Psoas muscle (tissue), 8 donors: ENCODE data around the gene INAFM1. TPM values are rescaled to one million over a fixed set of nuclear protein-coding genes. Genes with fewer than 3 reads are reported as not detected.
"Not testable (repeated sequence)": the region's sequence is repeated elsewhere in the genome, so short reads cannot be mapped to it uniquely, and the experiment has no call there.

Source experiments
- ATAC-seq, 4 donors: fragments of 200-7000 bp; cut with Tn5 transposase; one replicate each; pipeline ENCODE4 v1.9.1; 2020; ENCODE audit warnings: moderate library complexity in 3 of 4, mild to moderate bottlenecking in 2 of 4
- DNase-seq, 2 donors: peaks; one replicate each; pipeline ENCODE4 v3.0.0-alpha.2; 2020
- H3K27ac ChIP-seq: fragments of 200-600 bp; one replicate; pipeline ENCODE4 v1.8.0; 2022
- H3K27me3 ChIP-seq, 3 donors: fragments of 200-600 bp in 1 of 3; one replicate each; pipeline versions ENCODE4 v1.6.1 to v1.8.0; 2013 to 2022; ENCODE audit warnings: low read length in 2 of 3, mild to moderate bottlenecking in 2 of 3, moderate library complexity in 1 of 3; ENCODE audit not compliant: insufficient read depth in 3 of 3
- H3K36me3 ChIP-seq, 2 donors: fragments of 200-600 bp in 1 of 2; one replicate each; pipeline versions ENCODE4 v1.6.1 to v1.8.0; 2013 to 2022; ENCODE audit warnings: low read depth in 1 of 2, mild to moderate bottlenecking in 1 of 2, moderate library complexity in 1 of 2; ENCODE audit not compliant: insufficient read depth in 1 of 2
- H3K4me1 ChIP-seq: fragments of 200-600 bp; one replicate; pipeline ENCODE4 v1.8.0; 2022
- H3K4me3 ChIP-seq: fragments of 200-600 bp; one replicate; pipeline ENCODE4 v1.8.0; 2022; ENCODE audit warnings: mild to moderate bottlenecking
- H3K9me3 ChIP-seq: fragments of 200-600 bp; one replicate; pipeline ENCODE4 v1.8.0; 2022
- WGBS, 3 donors: extraction: QIAGEN DNeasy Blood & Tissue Kit; methylation state at CpG; one replicate each; pipeline versions ENCODE4 v1.1.6 to v1.1.7; 2013; 5-methylcytosine and 5-hydroxymethylcytosine counted together
- intact Hi-C, 2 donors: fragments of 100-400 bp; cut with DNase I; formaldehyde crosslinking; loops; one replicate each; pipeline versions ENCODE4 v1.11.0 to v1.14.2; 2022
- polyA plus RNA-seq, 3 donors: library from polyadenylated mRNA; stranded (reverse); fragments of 200-250 nt; gene quantifications; one replicate each; pipeline ENCODE4 v1.2.3, GENCODE V29; 2013
- total RNA-seq, 4 donors: library from RNA; stranded (reverse); fragmentation: NEBNext Ultra II Directional in 2 of 4; extraction: Animal tissue kit (Norgen Biotek cat#: 25700) in 2 of 4; gene quantifications; one replicate each; pipeline versions ENCODE4 v1.2.1 to v1.2.4, GENCODE V29; 2021 to 2023
- TF ChIP-seq, protein P1 (sequence below): fragments of 200-600 bp; IDR thresholded peaks from one replicate; pipeline ENCODE4 v1.8.0; 2022; ENCODE audit warnings: antibody characterized with exemption
- donor health status: healthy with polysubstance abuse.
- donor health status: DM: no; HTN: no; CAD: no; lungs with moderate emphysema.
- donor health status: Bipolar disorder and iron deficiency.
- donor health status: healthy.
- donor health status: DM: yes; HTN: yes; CAD: no.
- donor health status: DM: no; HTN: no; CAD: no.
- donor health status: DM: no; HTN: no; CAD: no.
- donor health status: DM: yes; HTN: yes; CAD: no.

Gene INAFM1
- total and polyA plus RNA-seq, 7 donors, result 3.6 to 21.2 (median 14.0) TPM

DNA sequence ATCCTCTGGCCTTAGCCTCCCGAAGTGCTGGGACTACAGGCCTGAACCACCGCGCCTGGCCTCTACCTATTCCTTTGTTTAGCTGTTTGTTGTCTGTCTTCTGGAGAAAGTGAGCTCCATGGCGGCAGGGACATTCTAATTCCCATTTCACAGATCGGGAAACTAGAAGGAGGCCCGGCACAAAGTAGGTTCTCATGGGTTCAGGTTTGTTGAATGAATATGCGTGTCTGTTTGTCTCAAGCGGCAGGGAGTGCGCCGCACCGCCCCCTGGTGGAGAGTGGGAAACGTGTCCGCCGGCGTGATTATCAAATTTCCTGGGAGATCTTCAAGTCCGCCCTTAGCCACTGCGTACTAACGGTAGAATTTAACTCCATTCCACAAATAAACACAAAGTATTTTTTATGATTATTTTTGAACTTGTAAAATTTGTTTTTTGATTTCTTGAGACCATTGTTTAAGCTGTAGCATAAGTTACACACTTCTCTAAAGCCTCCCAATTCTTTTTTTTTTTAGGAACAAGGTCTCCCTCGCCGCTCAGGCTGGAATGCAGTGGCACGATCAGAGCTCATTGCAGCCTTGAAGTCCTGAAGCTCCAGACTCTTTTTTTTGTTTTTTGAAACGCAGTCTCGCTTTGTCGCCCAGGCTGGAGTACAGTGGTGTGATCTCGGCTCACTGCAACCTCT, 27.2 kb upstream of the INAFM1 start:
- ATAC-seq, result peak in 2 of 4 donors; percentile 52 to 62
- intact Hi-C loops, result loop anchor here (1.0 to 10.0 kb wide), 3 partner anchors 37 to 233 kb away; partner anchors contain the start of gene NPAS1 (in 1 of the 2)

DNA sequence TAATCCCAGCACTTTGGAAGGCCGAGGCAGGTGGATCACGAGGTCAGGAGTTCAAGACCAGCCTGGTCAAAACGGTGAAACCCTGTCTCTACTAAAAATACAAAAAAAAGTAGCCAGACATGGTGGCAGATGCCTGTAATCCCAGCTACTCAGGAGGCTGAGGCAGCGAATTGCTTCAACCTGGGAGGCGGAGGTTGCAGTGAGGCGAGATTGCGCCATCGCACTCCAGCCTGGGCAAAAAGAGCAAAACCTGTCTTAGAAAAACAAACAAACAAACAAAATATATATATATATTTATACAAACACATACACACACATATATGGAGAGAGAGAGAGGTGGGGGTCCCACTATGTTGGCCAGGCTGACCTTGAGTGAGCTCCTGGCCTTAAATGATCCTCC, 21.7 kb upstream of the INAFM1 start:
- intact Hi-C loops, result loop anchor here in 1 of 2 donors (5.0 kb wide), 1 partner anchor 96 kb away; no protein-coding TSS in a partner anchor
- H3K4me3 ChIP-seq, H3K27me3 ChIP-seq, H3K36me3 ChIP-seq, DNase-seq, H3K9me3 ChIP-seq, ATAC-seq: not testable (repeated sequence)
- H3K27ac ChIP-seq, result peak overlapping the region; percentile 38
- H3K4me1 ChIP-seq, result peaks cover 19% of the 10 kb centered on the region
- WGBS, 3 donors, result 78 to 87% (median 81%) methylated on average over 8 of the region's 8 CpGs

More for the DNA sequence above, 27.2 kb upstream of the INAFM1 start:
- H3K27me3 ChIP-seq, result peaks cover 0 to 1% (median 0%) of the 10 kb centered on the region in 3 donors
- H3K4me3 ChIP-seq, result no peak overlapping the region
- TF ChIP-seq, protein P1, sequence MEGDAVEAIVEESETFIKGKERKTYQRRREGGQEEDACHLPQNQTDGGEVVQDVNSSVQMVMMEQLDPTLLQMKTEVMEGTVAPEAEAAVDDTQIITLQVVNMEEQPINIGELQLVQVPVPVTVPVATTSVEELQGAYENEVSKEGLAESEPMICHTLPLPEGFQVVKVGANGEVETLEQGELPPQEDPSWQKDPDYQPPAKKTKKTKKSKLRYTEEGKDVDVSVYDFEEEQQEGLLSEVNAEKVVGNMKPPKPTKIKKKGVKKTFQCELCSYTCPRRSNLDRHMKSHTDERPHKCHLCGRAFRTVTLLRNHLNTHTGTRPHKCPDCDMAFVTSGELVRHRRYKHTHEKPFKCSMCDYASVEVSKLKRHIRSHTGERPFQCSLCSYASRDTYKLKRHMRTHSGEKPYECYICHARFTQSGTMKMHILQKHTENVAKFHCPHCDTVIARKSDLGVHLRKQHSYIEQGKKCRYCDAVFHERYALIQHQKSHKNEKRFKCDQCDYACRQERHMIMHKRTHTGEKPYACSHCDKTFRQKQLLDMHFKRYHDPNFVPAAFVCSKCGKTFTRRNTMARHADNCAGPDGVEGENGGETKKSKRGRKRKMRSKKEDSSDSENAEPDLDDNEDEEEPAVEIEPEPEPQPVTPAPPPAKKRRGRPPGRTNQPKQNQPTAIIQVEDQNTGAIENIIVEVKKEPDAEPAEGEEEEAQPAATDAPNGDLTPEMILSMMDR, result peak; percentile 95
- peak; percentile 86 to 89 for DNase-seq
- H3K36me3 ChIP-seq, result no peaks in the 10 kb centered on the region
- 26 to 27% (median 27%) methylated on average over 25 of the region's 25 CpGs for WGBS, 3 donors
- H3K27ac ChIP-seq, result no peak overlapping the region
- H3K4me1 ChIP-seq, result peaks cover 7% of the 10 kb centered on the region
- H3K9me3 ChIP-seq, result no peaks in the 10 kb centered on the region

DNA sequence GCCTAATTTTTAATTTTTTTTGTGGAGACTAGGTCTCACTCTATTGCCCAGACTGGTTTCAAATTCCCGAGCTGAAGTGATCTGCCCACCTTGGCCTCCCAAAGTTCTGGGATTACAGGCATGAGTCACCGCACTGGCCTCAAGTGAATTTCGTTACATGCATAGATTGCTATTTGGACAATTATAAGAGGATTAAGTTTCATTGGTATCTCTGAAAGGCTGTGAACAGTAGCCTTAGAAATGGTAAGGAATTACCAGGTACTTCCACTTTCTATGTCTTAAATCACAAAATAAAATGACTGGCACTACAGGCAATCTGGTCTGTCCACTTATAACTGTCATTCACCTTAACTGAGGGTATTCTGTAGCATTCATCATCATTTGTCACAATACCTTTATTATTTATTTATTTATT, 21.2 kb upstream of the INAFM1 start:
- Histone ChIP-seq H3K36me3 (peaks cover 0 to 2% of the 10 kb centered on the region in 2 donors), H3K4me3 (no peak overlapping the region), H3K27me3 (no peaks in the 10 kb centered on the region), H3K9me3 (no peaks in the 10 kb centered on the region), H3K4me1 (peaks cover 24% of the 10 kb centered on the region), H3K27ac (peak overlapping the region; percentile 38)
- DNase-seq (no peak), ATAC-seq (no peak)
- intact Hi-C loops, result loop anchor here in 1 of 2 donors (5.0 kb wide), 1 partner anchor 96 kb away; no protein-coding TSS in a partner anchor
- TF ChIP-seq, protein P1, result no peak
- 40 to 53% (median 46%) methylated on average over 3 of the region's 3 CpGs for WGBS, 3 donors

DNA sequence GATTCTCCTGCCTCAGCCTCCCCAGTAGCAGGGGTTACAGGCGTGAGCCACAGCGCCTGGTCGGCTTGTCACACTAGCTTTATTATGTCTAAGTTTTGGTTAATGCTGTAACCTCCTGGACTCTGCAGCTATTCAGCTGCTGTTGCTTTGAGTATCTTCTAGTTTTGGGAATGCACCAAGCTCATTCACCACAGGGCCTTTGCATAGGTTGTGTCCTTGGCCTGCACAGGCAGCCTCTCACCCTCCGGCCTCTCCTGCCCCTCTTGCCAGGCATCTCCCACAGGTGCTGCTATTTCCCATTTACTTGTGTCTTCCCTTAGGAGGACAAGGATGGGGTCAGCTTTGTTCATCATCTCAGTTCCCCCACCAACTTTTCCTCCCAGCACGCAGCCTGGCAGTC, 20.7 kb upstream of the INAFM1 start:
- intact Hi-C loops, result loop anchor here in 1 of 2 donors (5.0 kb wide), 1 partner anchor 97 kb away; no protein-coding TSS in a partner anchor
- DNase-seq (no peak), ATAC-seq (no peak)
- no peaks in the 10 kb centered on the region for H3K27me3 ChIP-seq
- H3K4me1 ChIP-seq, result peaks cover 27% of the 10 kb centered on the region
- H3K27ac ChIP-seq, result peak overlapping the region; percentile 38
- TF ChIP-seq, protein P1, result no peak
- no peaks in the 10 kb centered on the region for H3K9me3 ChIP-seq
- H3K4me3 ChIP-seq, result no peak overlapping the region
- WGBS, 3 donors, result 77 to 82% (median 81%) methylated on average over 5 of the region's 5 CpGs
- peaks cover 0 to 7% of the 10 kb centered on the region in 2 donors for H3K36me3 ChIP-seq

DNA sequence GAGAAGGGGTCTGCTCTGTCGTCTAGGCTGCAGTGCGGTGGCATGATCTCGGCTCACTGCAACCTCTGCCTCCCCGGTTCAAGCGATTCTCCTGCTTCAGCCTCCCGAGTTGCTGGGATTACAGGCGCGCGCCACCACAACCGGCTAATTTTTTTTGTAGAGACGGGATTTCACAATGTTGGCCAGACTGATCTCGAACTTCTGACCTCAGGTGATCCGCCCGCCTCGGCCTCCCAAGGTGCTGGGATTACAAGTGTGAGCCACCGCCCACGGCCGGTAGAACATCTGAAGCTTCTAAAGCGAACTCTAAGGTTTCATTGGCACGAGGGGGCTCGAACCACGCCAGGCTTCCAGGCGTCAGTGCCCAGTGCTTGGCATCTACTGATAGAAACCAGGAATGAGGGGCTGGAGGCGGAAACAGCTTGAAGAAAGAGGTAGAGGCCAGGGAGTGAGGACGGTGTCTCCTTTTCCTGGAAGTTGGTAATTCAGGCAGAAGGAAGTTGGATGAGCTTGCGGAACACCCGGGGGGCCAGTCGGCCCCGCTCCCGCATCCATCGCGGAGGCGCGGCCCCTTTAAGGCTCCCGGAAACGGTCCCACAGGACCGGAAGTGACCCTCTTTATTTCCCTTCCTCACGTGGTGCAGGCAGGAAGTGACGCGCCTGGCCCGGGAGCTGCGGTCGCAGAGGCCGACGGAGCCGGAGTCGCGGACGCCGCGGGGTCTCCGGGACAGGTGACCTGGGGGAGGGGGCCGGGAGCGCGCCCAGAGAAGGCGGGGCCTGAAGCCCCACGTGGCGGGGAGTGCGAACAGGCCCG, 18.6 kb upstream of the INAFM1 start, which contains the start of gene CCDC9:
CCDC9 (plus strand) TSS at position 647 of the 814 bp plus-strand sequence. CDS start 1,876 bp downstream, outside the sequence.
- Histone ChIP-seq H3K9me3 (no peaks in the 10 kb centered on the region), H3K4me1 (peaks cover 30% of the 10 kb centered on the region), H3K36me3 (peaks cover 0 to 29% of the 10 kb centered on the region in 2 donors), H3K4me3 (peak within 1 kb of the TSS; percentile 68), H3K27me3 (no peaks in the 10 kb centered on the region), H3K27ac (peak within 1 kb of the TSS; percentile 89)
- DNase-seq (peak; percentile 97 to 99), ATAC-seq (peak; percentile 75 to 78 (median 78))
- intact Hi-C loops, result no loop called here
- WGBS, 3 donors, result 12 to 21% (median 13%) methylated on average over 38 to 60 of the region's 60 CpGs
- TF ChIP-seq, protein P1, result no peak
